ENCODE data around the gene SMYD5. TPM values are rescaled to one million over a fixed set of nuclear protein-coding genes. Genes with fewer than 3 reads are reported as not detected.

SMYD5 gene
- polyA plus RNA-seq, 1 of the 3 experiments (the other 2 are of a cell fraction): 21.4 TPM

GRCh38 chr2:73227086-73227485, 13.0 kb downstream of the SMYD5 start:
- POLR2A ChIA-PET: no interaction called here
- no peaks in the 10 kb centered on the region for H3K27me3 ChIP-seq (ENCODE audit: insufficient read depth)
- TF ChIP-seq MAX (IDR thresholded peaks at IDR 0.05; ENCODE audit: low read depth) (no peak), GATA2 (CRISPR knock-in tag; IDR thresholded peaks at IDR 0.05) (no peak), USF1 (IDR thresholded peaks at IDR 0.05; ENCODE audit: borderline replicate concordance, low read depth) (no peak), PBX3 (IDR thresholded peaks at IDR 0.05) (no peak), ELF1 (IDR thresholded peaks at IDR 0.05) (no peak), SIN3A (IDR thresholded peaks at IDR 0.05; ENCODE audit: borderline replicate concordance, low read depth, low read length) (no peak), GABPA (IDR thresholded peaks at IDR 0.05; ENCODE audit: low read depth) (no peak), TCF12 (IDR thresholded peaks at IDR 0.05) (no peak), CTCF (IDR thresholded peaks at IDR 0.05) (no peak), TEAD4 (IDR thresholded peaks at IDR 0.05; ENCODE audit: borderline replicate concordance, insufficient read depth) (no peak), FOXM1 (IDR thresholded peaks at IDR 0.05; ENCODE audit: low read depth) (no peak), NRF1 (IDR thresholded peaks at IDR 0.05; ENCODE audit: low read depth, low read length) (no peak), SMC3 (IDR thresholded peaks at IDR 0.05; ENCODE audit: low read depth, low read length) (no peak), IRF3 (IDR thresholded peaks at IDR 0.05; ENCODE audit: low read depth, low read length) (no peak), FOSL2 (IDR thresholded peaks at IDR 0.05; ENCODE audit: borderline replicate concordance, low read depth) (no peak), MEF2A (IDR thresholded peaks at IDR 0.05; ENCODE audit: borderline replicate concordance, low read depth) (no peak), REST (IDR thresholded peaks at IDR 0.05; ENCODE audit: low read depth, low read length) (no peak), NFIC (IDR thresholded peaks at IDR 0.05; ENCODE audit: borderline replicate concordance) (no peak)
- H3K4me3 ChIP-seq (ENCODE audit: low read depth in 2 of 2, low read length in 1 of 2): no peak overlapping the region
- H3K4me1 ChIP-seq (ENCODE audit: control insufficient read depth in 1 of 2, insufficient read depth in 2 of 2, low read depth in 1 of 2, low read length in 1 of 2): no peaks in the 10 kb centered on the region
- no CpG with 5 or more reads among the region's 3 CpGs for WGBS (ENCODE audit: low lambda C conversion rate)
- H3K79me2 ChIP-seq (ENCODE audit: insufficient read depth): no peaks in the 10 kb centered on the region
- H3K9me3 ChIP-seq: no peaks in the 10 kb centered on the region
- no peaks in the 10 kb centered on the region for H4K20me1 ChIP-seq (ENCODE audit: insufficient read depth)
- no peaks in the 10 kb centered on the region for H3F3A ChIP-seq (replicated peaks; ENCODE audit: insufficient read depth)
- H3K9me2 ChIP-seq: no peaks in the 10 kb centered on the region
- H3K36me3 ChIP-seq (replicated peaks in 1 of 2; ENCODE audit: control insufficient read depth in 1 of 2, insufficient read depth in 2 of 2, low read length in 1 of 2): peaks cover 7 to 32% of the 10 kb centered on the region in 2 experiments
- no peak for DNase-seq
- no peak overlapping the region for H2AFZ ChIP-seq (ENCODE audit: low read depth)
- no peak overlapping the region for H3K4me2 ChIP-seq
- CTCF ChIA-PET: no interaction called here
- H3K9ac ChIP-seq: no peak overlapping the region
- H3K27ac ChIP-seq (ENCODE audit: low read depth in 2 of 2, low read length in 1 of 2): no peak overlapping the region

Data from SK-N-SH (cell line).